ENCODE measurements around the gene CYB5B.

CYB5B gene

GRCh38 chr16:69494991-69495392 is 70.6 kb downstream of the CYB5B start:
- H3K27ac ChIP-seq: no peak overlapping the region
- no peak for DNase-seq
- peaks cover 0 to 3% of the 10 kb centered on the region in 2 donors for H3K27me3 ChIP-seq
- H3K36me3 ChIP-seq: no peaks in the 10 kb centered on the region
- H3K9me3 ChIP-seq: no peaks in the 10 kb centered on the region
- H3K4me1 ChIP-seq: no peaks in the 10 kb centered on the region
- no peak for TF ChIP-seq CTCF (IDR thresholded peaks at IDR 0.05)
- H3K4me3 ChIP-seq: no peak overlapping the region
- intact Hi-C loops (cut with DNase I; ENCODE audit: low total_unique reads): no loop called here

DNA sequence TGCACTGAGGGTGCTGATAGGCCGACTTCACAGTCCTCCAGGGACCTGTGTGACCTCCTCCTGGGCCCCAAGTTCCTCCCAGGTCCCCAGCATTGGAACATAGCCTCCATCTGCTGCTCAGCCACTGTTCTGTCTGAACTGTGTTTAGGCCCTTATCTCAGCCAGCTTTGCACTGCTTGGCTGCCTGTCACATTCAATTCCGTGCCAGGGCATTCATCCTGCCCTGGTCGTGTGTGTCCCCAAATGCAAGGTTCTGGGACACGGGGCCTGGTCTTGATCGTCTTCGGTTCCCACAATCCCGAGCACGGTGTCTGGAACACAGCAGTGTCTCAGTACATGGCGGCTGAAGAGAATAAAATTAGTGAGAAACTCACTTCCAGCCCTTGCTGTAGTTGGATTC is 71.4 kb downstream of the CYB5B start:
- peaks cover 0 to 3% of the 10 kb centered on the region in 2 donors for H3K27me3 ChIP-seq
- H3K36me3 ChIP-seq: no peaks in the 10 kb centered on the region
- no peak overlapping the region for H3K27ac ChIP-seq
- intact Hi-C loops (cut with DNase I; ENCODE audit: low total_unique reads): no loop called here
- H3K4me1 ChIP-seq: no peaks in the 10 kb centered on the region
- no peak for TF ChIP-seq CTCF (IDR thresholded peaks at IDR 0.05)
- H3K4me3 ChIP-seq: no peak overlapping the region
- DNase-seq: no peak
- H3K9me3 ChIP-seq: no peaks in the 10 kb centered on the region

DNA sequence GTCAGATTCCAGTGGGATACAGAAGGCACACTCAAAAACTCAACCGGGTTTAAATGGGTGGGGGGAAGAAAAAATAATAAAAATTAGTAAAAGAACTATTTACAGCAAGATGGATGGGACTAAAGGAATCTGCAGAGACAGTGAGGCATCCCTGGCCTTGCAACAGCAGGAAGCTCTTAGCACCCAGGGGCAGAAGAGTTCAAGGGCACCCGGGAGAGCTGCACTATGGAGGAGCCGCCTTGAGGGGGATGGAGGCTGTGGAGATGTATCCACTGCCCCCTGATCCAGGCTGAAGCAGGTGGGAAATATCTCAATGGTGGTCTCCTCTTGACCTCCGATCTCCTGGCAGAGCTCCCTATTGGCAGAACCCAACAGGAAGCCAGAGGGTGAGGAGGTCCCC is 72.0 kb downstream of the CYB5B start:
- Histone ChIP-seq H3K36me3 (no peaks in the 10 kb centered on the region), H3K4me3 (no peak overlapping the region), H3K9me3 (no peaks in the 10 kb centered on the region), H3K4me1 (no peaks in the 10 kb centered on the region), H3K27ac (no peak overlapping the region), H3K27me3 (peaks cover 0 to 3% of the 10 kb centered on the region in 2 donors)
- intact Hi-C loops (cut with DNase I; ENCODE audit: low total_unique reads): no loop called here
- DNase-seq: no peak
- no peak for TF ChIP-seq CTCF (IDR thresholded peaks at IDR 0.05)

DNA sequence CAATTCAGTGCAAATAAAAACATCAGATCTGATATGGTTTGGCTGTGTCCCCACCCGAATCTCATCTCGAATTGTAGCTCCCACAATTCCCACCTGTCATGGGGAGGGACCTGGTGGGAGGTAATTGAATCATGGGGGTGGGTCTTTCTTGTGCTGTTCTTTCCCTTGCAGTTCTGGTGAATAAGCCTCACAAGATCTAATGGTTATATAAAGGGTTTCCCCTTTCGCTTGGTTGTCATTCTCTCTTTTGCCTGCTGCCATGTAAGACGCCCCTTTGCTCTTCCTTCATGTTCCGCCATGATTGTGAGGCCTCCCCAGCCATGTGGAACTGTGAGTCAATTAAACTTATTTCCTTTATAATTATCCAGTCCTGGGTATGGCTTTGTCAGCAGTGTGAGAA is 72.5 kb downstream of the CYB5B start:
- H3K27me3 ChIP-seq: peaks cover 0 to 3% of the 10 kb centered on the region in 2 donors
- intact Hi-C loops (cut with DNase I; ENCODE audit: low total_unique reads): no loop called here

DNA sequence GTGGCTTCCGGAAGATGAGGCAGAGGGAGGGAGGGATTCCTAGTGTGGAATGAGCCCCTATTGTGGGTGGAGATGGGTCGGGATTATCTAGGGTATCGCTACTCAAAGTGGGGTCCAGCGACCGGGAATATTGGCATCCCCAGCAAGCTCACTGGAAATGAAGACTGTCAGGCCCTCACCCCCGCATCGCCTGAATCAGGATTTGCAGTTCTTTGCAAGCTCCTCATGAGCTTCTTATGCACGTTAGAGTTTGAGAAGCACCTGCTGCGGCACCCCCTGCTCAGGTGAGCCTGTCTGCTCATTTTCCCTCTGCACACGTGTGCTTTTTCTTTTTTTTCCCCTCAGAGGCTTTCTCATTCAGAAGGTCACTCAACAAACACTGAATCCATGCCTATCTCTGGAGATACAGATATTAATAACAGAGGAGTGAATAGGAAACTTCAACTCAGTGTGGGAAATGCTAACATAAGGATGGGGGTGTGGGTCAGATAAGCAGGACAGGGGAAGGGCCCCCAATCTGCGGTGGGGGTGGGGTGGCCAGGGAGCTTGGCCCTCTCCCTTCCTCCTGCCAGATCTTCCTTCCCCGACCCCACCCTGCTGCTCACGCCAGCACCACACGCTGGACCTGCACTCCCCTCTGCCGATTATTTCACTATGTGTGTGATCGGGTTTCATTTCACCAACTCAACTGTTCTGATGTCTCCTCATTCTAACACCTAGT is 73.6 kb downstream of the CYB5B start:
- Histone ChIP-seq H3K9me3 (no peaks in the 10 kb centered on the region), H3K27ac (no peak overlapping the region), H3K27me3 (peaks cover 0 to 3% of the 10 kb centered on the region in 2 donors), H3K4me3 (no peak overlapping the region), H3K36me3 (no peaks in the 10 kb centered on the region), H3K4me1 (no peaks in the 10 kb centered on the region)
- intact Hi-C loops (cut with DNase I; ENCODE audit: low total_unique reads): no loop called here
- TF ChIP-seq CTCF (IDR thresholded peaks at IDR 0.05): no peak
- no peak for DNase-seq

More for the DNA sequence above, 72.5 kb downstream of the CYB5B start:
- no peak overlapping the region for H3K4me3 ChIP-seq
- no peak for TF ChIP-seq CTCF (IDR thresholded peaks at IDR 0.05)
- H3K4me1 ChIP-seq: no peaks in the 10 kb centered on the region
- H3K9me3 ChIP-seq: no peaks in the 10 kb centered on the region
- DNase-seq: no peak
- no peak overlapping the region for H3K27ac ChIP-seq
- H3K36me3 ChIP-seq: no peaks in the 10 kb centered on the region
